Activated CD4-positive, alpha-beta T cell treated with anti-CD3 and anti-CD28 coated beads, Interleukin-2, amount 50 U/mL, for 16 hours (primary cell): Measurements from ENCODE around the gene C5orf46.
"Not testable (repeated sequence)": the region's sequence is repeated elsewhere in the genome, so short reads cannot be mapped to it uniquely, and the experiment has no call there.

Source experiments
- DNase-seq: peaks from one replicate; pipeline ENCODE4 v3.0.0-alpha.2; 2020

Gene C5orf46

DNA sequence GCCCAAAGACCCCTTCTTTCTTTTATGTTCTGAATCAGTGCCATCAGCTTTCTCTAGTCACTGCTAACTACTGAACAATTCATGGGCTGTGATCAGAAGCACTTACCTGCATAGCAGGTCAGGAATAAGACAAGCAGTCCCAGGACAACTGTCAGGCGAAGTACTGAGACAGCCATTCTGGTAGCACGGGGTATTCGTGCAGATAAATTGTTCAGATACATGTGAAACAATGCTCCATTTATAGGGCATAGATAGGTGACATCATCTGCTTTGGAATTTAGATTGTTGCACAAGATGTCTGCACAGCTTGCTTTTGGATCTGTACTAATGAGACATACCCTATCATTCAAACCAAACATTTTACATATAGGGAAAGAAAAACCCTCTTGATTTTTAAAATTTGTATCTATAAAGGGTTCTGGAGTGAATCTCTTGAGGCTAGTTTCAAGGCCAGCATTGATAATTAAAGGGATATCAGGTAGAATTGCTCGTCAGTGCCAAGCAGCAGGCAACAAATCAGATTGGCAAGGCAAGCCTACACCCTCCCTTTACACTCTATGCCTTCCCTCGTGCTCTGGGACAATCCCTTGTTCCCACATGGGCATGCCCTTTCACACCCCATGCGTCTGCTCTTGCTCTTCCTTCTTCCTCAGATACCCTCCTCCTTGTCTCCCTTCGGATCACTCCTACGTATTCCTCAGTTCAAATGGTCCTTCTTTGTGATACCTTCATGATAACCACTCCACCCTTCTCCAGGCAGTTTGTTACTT lies at the start of gene C5orf46:
Gene C5orf46, minus strand, starts transcription at position 213 of the 770 bp plus-strand sequence. Its CDS starts 37 bp downstream, at position 176.
- DNase-seq: no peak

DNA sequence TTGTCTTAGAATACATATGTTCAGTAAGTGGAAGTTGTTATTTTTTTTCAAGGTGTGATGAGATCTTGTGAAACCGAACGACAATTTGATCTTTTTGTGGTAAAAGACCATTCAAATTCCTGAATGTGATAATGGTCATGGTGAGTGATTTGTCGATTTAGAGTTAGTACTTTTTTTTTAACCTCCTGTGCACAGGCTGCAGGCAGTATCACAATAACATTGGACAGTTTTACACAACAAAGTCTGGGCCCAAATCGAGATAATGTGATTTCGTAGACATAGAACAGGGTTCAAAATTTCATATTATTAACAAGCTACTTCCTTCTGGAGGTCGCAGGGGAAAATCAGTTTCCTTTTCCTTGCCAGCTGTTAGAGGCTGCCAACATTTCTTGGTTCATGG lies 48.6 kb upstream of the C5orf46 start:
- no peak for DNase-seq

DNA sequence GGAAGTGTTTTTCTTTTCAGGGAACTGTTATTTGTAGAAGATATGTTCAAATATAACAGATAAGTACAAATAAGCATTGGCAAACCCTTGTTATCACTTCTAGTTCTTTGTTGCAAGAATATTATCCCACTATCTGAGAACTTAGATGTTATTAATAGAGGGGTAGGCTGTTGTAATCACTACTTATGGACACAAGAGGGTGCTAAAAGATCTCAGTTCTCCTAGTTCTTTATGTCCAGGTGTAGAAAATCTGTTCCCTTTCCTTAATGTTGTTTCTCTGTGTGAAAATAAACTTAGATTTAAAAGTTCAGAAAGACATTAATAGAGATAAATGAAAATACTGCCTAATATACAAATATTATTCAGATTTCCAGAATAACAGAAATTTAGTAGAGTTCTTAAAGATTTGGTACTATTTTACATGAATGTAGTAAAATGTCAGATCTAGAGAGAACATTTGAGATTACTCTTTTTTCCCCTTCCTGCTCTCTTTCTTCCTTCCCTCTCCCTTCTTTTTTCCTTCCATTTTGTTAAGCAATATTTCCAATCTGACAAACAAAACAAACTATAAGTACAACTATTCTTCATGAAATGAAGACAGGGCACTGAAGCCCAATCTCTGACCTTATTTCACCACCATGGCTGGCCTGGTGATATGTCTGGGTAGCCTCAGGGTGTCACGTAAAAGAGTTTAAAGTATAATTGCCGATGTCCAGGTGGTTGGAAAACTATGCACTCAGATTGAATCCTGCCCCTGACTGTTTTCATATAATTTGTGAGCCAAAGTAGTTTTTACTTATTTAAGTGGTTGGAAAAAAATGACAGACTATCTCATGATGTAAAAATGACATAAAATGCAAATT lies 43.6 kb upstream of the C5orf46 start:
- peak; percentile 8 for DNase-seq

DNA sequence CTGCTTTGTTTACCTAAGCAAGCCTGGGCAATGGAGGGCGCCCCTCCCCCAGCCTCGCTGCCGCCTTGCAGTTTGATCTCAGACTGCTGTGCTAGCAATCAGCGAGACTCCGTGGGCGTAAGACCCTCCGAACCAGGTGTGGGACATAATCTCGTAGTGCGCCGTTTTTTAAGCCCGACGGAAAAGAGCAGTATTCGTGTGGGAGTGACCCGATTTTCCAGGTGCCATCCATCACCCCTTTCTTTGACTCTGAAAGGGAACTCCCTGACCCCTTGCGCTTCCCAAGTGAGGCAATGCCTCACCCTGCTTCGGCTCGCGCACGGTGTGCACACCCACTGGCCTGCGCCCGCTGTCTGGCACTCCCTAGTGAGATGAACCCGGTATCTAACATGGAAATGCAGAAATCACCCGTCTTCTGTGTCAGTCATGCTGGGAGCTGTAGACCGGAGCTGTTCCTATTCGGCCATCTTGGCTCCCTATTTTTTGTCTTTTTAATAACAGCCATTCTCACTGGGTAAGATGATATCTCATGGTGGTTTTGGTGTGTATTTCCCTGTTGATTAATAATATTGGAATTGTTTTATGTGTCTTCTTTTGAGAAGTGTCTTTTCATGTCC lies 40.4 kb upstream of the C5orf46 start:
- DNase-seq: not testable (repeated sequence)

DNA sequence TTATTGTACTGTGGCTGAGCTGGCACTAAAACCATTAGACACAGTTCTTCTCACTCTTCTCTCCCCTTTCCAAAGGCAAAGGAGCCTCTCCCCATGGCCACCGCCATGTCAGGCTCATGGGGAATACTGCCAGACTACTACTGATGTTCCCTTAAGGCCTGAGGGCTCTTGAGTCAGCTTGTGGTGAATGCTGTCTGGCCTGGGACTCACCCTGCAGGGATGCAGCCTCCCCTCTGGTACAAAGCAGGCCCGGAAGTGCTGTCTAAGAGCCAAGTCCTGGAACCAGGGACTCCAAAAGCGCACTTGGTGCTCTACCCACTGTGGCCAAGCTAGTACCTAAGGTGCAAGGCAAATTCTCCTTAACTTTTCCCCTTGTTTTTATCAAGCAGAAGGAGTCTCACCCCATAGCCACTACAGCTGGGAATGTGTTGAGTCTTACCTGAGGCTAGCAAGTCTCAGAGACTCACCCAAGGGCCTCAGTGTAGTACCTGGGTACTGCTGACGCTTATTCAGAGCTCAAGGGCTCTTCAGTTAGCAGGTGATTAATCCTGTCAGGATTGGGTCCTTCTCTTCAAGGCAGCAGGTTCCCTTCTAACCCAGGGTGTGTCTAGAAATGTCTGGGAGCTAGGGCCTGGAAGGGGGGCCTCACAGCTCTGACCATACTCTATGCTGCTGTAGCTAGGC lies 33.2 kb upstream of the C5orf46 start:
- DNase-seq: no peak

DNA sequence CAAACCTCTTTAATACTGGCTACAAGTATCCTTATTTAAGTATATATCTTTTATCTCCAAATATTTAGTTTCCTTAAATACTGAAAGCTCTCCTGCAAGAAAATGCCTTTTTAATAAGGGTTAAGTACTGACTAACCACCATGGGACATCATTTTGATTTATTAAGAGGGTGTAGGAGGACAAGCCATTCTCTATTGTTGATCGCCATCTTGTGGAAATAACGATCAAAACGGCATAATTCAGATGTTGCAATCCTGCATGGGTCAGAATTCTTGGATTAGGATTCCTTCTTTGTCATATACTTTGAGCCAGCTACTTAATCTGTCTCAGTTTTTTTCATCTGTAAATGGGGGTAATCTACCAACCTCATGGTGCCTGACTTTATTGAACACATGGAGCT lies 28.7 kb upstream of the C5orf46 start:
- DNase-seq: no peak

DNA sequence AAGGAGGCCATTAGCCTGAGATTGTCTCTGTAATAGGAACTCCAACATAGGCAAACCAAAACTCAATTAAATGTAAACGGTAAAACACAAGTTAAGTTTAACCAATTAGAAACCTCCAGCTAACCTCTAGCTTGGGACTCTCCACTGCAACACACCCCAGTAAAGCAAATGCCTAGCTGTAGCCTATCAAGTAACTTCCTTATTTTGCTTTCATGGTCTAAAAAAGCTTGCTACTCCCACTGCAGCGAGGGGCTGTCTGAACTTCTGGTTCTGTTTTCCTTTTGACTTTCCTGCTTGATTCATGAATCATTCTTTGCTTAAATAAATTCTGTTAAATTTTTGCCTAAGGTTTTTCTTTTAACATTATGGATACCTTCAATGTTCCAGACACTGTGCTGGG lies 24.4 kb upstream of the C5orf46 start:
- DNase-seq: no peak

DNA sequence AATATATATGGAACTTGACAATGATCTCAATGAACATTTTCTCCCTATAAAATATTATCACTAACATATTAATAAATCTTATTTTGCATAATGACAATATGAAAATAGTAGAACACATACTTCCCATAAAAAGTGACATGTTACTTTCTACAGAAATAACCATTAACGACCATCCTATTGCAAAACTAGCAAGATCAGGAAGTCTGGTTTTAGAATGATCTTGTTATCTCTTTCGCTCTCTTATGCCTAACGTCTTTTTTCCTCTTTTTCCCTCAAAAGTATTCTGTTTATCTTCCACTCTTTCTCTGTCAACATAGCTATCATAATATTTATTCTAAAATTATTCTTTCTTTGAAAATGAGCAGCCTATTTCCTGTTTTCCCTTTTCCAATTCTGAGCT lies 21.6 kb upstream of the C5orf46 start:
- DNase-seq: no peak

DNA sequence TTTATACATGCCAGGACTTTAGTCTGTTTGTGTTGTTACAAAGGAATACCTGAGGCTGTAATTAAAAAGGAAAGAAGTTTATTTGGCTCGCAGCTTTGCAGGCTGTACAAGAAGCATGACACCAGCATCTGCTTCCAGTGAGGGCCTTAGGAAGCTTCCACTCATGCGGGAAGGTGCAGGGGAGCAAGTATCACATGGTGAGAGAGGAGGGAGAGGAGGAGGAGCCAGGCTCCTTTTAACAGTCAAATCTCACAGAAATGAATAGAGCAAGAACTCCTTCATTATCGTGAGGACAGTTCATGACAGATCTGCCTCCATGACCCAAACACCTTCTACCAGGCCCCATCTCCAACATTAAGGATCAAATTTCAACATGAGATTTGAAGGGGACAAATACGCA lies 18.7 kb upstream of the C5orf46 start:
- DNase-seq: no peak

DNA sequence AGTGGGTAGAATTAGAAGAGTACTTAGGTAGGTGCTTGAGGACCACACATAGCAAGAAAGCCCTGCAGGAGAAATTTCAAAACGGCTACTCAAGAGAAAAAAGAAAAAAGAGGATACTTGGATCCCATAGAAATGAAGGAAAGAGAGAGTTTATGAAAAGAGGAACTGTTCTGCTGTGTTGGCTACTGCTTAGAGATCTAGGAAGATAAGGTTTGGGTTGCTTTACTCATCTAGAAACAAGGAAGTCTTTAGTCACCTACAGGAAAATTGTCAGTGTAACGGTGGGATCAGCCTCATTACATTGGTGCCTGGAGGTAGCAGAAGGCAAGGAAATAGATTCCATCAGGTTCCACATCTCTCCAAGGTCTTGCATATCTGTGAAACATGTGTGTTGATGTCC lies 14.8 kb upstream of the C5orf46 start:
- no peak for DNase-seq

DNA sequence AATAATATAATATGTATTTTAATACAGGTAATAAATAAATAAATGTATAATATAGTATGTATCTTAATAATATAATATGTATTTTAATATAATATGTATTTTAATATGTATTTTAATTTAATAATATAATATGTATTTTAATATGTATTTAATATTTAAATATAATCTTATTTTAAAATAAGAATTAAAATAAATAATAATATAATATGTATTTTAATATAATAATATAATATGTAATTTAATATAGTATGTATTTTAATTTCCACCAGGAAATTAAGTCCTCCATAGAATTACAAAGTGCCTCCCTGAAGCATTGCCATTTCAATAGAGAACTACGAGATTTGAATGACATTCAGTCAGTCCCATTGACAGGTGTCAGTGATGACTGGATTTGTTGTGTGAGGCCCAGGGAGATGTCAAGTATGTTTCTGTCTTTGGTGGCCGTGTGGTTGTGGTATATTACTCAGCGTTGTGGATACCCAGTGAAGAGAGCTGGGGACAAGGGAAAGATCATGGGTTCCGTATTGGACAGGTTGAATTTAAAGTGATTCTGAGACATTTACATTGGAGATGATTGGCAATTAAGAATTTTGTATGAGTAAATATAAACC lies 14.2 kb upstream of the C5orf46 start:
- no peak for DNase-seq

DNA sequence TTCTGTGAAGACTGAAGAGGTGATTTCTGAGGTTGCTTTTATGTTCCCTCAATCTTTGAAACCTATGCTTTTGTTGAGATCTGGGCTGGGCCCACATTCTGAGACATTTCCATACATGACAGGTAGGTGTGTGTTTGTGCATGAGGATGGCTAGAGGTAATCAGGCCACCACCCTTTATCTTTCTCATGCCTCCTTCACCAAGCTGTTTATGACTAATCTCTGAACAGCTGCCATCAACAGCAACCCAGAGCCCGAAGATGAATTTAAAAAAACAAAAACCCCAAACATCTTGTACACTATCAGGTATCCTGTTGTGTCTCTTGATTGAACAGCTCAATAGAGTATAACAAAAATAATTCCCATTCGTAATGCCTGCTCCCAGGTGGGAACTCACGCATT lies 12.6 kb upstream of the C5orf46 start:
- DNase-seq: no peak

DNA sequence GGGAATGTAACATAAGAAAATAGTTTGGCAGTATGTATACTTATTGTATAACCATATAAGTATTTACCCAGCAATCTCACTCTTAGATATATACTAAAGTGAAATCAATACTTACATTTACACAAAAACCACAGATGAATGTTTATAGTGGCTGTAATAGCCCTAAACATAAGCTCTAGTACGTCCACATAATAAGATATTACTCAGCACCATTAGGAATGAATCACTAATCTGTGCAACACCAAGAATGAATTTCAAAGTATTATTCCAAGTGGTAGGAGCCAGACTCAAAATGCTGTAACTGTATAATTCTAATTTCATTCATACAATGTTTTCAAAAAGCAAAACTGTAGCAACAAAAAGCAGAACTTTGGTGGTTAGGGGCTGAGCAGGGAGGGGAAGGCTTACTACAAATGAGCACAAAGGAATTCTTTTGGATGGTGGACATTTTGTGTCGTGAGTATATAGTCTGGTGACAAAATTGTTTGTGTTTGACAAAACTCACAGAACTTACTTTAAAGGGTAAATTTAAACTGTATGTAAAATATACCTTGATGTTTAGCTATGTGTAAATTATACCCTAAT lies 11.9 kb upstream of the C5orf46 start:
- DNase-seq: no peak

DNA sequence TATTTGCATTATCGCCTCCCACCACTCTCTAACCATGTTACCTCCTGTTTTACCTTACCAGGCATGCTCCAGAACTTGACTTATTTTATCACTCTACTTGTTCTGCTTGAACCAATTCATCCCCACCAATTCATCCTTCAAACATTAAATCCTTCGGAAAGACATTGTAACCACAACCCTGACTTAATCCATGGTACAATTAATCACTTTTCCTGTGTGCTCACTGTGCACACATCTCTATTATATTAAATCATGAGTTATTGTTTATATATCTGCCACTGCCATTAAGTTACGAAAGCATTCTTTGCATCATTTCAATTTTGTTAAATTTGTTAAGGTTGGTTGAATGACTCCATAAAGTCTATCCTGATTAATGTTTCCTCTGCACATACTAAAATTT lies 7.4 kb upstream of the C5orf46 start:
- no peak for DNase-seq

DNA sequence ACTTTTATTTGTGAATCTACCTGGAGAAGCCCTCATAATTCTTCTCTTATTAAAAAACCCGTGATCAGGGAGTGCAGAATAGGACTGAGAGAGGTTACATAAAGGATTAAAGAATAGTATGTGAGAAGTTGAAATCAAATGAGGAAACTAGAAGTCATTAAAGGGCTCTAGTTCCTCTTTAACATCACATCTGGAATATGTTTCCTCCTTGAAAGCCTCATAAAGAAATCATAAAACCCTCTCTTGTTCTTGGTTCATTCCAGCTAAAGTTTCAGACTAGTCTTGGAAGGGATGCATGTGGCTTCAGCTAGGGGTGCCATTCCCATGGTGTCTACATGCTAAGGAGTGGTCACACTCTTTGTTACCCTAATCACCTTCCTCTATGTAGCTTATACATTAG lies 5.7 kb upstream of the C5orf46 start:
- no peak for DNase-seq

DNA sequence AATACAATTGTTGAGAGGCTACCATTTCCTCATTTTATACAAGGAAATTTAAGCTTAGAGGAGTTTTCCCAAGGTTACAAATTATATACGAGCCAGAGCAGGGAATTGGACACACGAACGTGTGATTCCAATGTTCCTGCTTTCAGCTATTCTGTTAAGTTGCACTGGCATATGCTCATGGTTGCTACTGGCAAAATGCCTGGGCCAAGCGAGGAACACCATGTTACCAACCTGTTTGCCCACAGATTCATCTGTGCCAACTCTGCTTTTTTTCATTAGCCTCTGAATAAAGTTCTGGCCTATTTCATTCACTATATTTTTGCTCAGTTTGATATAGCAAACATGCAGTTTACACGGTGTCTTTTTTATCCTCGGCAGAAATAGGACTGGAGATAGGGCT lies 5.1 kb upstream of the C5orf46 start:
- DNase-seq: no peak

DNA sequence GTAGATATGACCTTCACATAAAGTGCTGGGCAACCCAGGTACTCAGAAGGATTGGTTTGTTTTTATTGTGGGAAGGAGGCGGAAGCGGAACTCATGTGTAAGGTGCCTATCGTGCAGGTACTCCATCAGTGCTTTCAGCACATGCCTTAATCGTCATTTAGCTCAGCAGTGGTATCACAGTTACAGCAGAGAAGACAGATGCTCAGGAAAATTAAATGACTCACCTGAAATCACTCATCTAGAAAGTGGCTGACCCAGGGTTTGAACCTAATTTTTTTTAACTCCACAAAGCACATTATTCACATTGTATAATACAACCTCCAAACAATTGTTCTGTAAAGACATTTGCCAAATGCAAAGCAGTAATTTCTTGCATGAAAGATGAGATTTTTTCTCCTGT lies 2.2 kb downstream of the C5orf46 start:
- DNase-seq: no peak

DNA sequence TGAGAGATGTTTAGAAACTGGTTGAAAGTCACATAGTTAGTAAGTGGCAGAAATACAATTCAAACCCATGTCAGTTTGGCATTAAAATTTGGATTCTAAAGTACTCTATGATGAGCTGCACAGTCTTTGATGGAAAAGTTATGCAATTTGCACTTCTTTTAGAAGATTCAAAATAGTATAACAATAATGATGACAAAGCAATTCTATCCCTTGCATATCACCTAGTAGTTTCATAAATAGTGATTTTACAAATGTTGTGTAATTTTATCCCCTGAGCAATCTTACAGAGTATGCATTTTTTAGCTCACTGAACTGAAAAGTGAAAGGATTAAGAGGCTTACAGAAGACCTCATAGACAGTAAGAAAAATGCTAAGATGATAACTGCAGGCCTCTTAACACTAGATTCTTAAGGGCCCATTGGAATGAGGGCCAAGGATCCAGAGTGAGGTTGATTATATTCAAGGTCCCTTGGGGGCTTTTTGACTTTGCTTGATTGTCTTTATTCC lies 3.7 kb downstream of the C5orf46 start:
- DNase-seq: no peak

DNA sequence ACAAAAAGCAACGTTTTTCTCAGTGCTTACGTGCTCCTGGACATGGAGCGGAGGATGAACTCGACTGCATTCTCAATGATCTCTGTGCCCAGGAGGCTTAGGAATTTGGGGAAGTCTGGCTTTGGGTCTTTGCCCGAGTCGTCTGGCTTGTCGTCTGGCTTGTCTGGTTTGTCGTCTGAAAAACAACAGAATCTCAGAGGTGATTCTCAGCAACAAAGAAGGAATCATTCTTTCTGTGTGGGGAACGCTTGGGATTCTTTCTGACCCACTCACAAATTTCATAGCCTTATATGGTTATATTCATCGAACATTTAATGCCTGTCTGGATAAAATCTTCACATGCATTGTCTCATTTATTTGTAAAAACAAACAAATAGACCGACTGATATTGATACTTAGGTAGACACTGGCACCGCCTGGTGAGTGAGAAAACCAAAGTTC lies 4.7 kb downstream of the C5orf46 start:
- DNase-seq: no peak

DNA sequence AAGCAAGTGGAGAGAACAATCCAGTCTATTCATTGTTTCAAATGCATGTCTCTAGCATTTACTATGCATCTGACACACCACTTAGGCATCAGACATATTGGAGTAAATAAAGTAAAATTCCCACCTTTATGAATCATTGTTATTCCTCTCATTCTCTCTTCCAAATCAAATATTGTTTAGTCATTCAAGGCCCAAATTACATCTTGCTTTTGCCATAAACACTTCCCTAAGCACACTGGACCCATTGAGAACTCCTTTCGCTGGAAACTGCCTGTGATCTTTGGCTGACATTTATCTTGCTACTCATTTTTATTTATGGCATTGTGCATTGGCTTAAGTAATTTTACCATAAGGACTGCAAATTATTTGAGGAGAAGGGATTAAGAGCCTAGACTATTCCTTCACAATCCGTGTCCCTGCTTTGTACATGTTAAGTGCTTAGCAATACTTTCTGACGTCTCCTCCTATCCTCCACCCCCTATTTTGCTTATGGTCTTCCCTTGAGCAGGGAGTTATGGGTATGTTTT lies 7.4 kb downstream of the C5orf46 start:
- no peak for DNase-seq

DNA sequence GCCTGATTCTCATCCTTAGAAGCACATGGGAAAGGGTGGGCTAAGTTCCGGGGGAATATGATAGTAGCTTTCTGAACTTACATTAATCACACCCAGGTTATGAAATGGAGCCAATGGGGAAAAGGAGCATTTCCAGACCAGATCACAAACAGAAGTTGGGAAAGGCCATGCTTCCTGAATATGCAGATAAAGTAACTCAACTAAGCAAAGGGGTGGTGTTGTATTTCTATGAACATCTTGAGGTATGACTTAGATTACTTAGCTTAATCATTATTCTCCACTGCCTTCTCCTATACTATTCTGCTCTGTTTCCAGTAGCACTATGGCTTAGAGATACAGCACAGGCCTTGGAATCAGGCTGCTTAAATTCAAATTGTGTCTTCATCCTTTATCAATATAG lies 10.5 kb downstream of the C5orf46 start:
- DNase-seq: no peak

DNA sequence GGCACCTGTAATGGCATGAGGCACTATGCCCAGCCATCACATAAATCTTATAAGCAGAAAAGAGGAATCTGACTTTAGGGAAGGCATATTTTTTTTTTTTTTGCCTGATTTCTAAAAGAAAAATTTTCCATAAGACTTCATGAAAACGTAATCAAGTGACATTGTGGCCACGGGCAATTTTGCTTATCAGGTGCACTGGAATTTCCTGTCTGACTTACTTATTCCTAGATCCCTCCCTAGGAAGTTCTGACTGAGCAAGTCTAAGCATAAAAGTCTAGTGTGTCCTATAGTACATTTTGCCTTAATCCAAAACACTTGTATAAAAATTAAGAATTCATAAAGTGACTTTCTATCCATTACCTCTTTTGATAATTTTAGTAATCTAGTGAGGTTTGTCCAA lies 12.5 kb downstream of the C5orf46 start:
- no peak for DNase-seq
